ENCODE results near the gene UBA5.

Gene UBA5

DNA sequence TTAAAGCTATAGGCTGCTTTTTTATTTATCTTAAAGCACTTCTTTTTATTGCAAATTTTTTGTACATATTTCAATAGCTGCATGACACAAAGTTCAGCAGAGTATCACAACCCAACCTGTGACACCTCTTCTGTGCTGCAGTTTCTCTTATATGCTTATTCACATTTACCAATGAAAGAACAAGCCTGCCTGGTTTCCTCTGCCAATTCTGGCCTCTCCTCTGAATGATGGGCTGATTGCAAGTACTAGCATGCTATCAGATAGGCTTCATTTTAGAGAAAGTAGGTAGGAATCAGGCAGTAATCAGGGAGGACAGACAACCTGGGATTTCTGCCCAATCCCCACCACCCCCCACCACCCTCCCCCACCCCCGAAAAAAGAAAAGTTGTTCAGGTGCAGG, 36.5 kb upstream of the UBA5 start:
- no peak for DNase-seq (ENCODE audit: extremely low read depth, insufficient read length)
- Histone ChIP-seq H3K27me3 (replicated peaks; ENCODE audit: control insufficient read depth, insufficient read depth, low read length) (no peaks in the 10 kb centered on the region), H3K36me3 (ENCODE audit: control insufficient read depth, insufficient read depth, low read length) (peaks cover 2% of the 10 kb centered on the region), H3K4me3 (replicated peaks; ENCODE audit: low read depth, low read length) (no peak overlapping the region)
- TF ChIP-seq, protein P1, sequence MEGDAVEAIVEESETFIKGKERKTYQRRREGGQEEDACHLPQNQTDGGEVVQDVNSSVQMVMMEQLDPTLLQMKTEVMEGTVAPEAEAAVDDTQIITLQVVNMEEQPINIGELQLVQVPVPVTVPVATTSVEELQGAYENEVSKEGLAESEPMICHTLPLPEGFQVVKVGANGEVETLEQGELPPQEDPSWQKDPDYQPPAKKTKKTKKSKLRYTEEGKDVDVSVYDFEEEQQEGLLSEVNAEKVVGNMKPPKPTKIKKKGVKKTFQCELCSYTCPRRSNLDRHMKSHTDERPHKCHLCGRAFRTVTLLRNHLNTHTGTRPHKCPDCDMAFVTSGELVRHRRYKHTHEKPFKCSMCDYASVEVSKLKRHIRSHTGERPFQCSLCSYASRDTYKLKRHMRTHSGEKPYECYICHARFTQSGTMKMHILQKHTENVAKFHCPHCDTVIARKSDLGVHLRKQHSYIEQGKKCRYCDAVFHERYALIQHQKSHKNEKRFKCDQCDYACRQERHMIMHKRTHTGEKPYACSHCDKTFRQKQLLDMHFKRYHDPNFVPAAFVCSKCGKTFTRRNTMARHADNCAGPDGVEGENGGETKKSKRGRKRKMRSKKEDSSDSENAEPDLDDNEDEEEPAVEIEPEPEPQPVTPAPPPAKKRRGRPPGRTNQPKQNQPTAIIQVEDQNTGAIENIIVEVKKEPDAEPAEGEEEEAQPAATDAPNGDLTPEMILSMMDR (IDR thresholded peaks at IDR 0.05; ENCODE audit: insufficient read depth, low read length, poor library complexity, severe bottlenecking): no peak

DNA sequence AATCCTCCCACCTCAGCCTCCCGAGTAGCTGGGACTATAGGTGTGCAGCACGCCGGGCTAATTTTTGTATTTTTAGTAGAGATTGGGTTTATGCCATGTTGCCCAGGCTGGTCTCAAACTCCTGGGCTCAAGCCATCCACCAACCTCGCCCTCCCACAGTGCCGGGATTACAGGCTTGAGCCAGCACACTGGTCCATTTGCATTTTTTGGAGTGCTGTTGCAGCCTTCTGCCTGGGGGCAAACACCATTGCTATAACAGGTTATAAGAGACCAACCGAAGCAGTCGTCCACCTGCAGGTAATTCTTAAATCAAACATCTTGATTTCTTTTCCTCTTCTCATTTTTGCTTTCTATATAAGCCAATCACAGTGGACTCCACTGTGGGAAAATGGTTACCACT, 35.3 kb upstream of the UBA5 start:
- Histone ChIP-seq H3K27me3 (replicated peaks; ENCODE audit: control insufficient read depth, insufficient read depth, low read length) (no peaks in the 10 kb centered on the region), H3K4me3 (replicated peaks; ENCODE audit: low read depth, low read length) (no peak overlapping the region), H3K36me3 (ENCODE audit: control insufficient read depth, insufficient read depth, low read length) (peaks cover 2% of the 10 kb centered on the region)
- no peak for DNase-seq (ENCODE audit: extremely low read depth, insufficient read length)
- TF ChIP-seq, protein P1 (IDR thresholded peaks at IDR 0.05; ENCODE audit: insufficient read depth, low read length, poor library complexity, severe bottlenecking): no peak

DNA sequence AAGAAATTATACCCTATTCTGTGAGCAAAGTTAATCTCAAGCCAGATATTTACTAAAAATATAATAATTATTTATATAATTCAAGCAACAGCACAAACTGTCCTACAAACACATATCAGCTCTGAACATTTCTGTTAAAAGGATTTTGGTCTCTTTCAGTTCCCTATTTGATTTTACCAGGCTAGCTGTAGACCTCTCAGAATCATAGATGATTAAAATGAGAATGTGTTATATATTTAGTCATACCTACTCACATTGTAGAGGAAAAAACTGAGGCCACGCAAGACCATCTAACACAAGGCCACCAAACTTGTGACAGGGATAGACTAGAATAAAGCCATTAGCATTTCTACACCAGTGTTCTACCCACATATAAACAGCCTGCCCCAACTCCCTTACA, 34.5 kb upstream of the UBA5 start:
- H3K4me3 ChIP-seq (replicated peaks; ENCODE audit: low read depth, low read length): no peak overlapping the region
- DNase-seq (ENCODE audit: extremely low read depth, insufficient read length): peak; percentile 33
- no peaks in the 10 kb centered on the region for H3K27me3 ChIP-seq (replicated peaks; ENCODE audit: control insufficient read depth, insufficient read depth, low read length)
- H3K36me3 ChIP-seq (ENCODE audit: control insufficient read depth, insufficient read depth, low read length): peaks cover 2% of the 10 kb centered on the region
- TF ChIP-seq, protein P1 (IDR thresholded peaks at IDR 0.05; ENCODE audit: insufficient read depth, low read length, poor library complexity, severe bottlenecking): no peak

DNA sequence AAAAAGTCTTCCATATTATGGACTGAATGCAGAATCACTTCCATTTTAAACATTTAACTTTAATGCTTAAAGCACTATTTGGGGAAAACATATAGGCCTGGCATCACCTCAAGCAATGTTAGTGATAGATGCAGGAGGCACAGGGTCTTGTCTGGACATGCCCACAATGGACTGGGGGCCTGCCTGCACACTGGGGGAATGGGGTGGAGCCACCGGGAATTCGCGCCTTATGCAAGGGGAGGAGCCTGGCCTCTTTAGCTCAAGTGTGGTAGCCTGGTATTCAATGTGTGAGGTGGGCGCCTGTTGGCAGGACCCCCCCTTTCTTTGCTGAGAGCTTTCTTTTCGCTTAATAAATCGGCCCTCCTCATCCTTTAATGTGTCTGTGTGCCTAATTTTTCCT, 33.2 kb upstream of the UBA5 start:
- DNase-seq (ENCODE audit: extremely low read depth, insufficient read length): no peak
- Histone ChIP-seq H3K4me3 (replicated peaks; ENCODE audit: low read depth, low read length) (no peak overlapping the region), H3K36me3 (ENCODE audit: control insufficient read depth, insufficient read depth, low read length) (peaks cover 2% of the 10 kb centered on the region), H3K27me3 (replicated peaks; ENCODE audit: control insufficient read depth, insufficient read depth, low read length) (no peaks in the 10 kb centered on the region)
- TF ChIP-seq, protein P1 (IDR thresholded peaks at IDR 0.05; ENCODE audit: insufficient read depth, low read length, poor library complexity, severe bottlenecking): no peak

DNA sequence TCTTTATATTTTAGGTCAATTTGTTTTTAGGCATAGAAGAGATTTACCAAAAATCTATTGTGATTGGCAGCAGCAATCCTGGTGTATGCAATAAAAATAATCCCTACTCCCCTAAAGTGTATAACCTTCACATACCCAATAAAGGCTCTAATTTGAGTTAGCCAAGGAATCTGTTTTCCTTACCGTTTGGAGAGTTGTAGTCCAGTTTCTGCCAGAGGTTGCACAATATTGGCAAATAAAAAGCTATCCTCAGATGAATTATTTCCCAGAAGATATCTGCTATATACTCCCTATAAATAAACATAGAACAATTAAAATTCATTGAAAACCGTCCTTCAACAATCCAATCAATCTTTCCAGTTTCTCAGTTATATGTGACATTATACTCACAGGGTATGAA, 32.0 kb upstream of the UBA5 start:
- DNase-seq (ENCODE audit: extremely low read depth, insufficient read length): no peak
- Histone ChIP-seq H3K4me3 (replicated peaks; ENCODE audit: low read depth, low read length) (no peak overlapping the region), H3K27me3 (replicated peaks; ENCODE audit: control insufficient read depth, insufficient read depth, low read length) (no peaks in the 10 kb centered on the region), H3K36me3 (ENCODE audit: control insufficient read depth, insufficient read depth, low read length) (peaks cover 2% of the 10 kb centered on the region)
- TF ChIP-seq, protein P1 (IDR thresholded peaks at IDR 0.05; ENCODE audit: insufficient read depth, low read length, poor library complexity, severe bottlenecking): no peak

DNA sequence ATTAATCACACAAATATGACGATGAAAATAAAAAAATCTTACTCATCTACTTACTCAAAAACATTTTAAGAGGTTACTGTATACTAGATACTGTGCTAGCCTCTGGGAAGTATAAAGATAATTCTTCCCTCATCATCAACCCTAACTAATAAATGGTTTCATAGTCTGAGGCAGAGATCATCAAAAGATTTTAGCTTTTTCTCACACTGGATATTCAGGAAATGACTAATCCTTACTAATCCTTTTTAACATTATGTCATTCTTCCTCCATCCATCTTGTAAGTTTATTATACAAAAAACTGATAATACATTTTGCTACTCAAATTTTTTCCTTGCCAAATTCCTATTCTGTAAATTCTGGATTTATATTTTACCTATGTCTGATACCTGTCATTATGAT, 30.2 kb upstream of the UBA5 start:
- TF ChIP-seq, protein P1 (IDR thresholded peaks at IDR 0.05; ENCODE audit: insufficient read depth, low read length, poor library complexity, severe bottlenecking): no peak
- Histone ChIP-seq H3K4me3 (replicated peaks; ENCODE audit: low read depth, low read length) (no peak overlapping the region), H3K27me3 (replicated peaks; ENCODE audit: control insufficient read depth, insufficient read depth, low read length) (no peaks in the 10 kb centered on the region), H3K36me3 (ENCODE audit: control insufficient read depth, insufficient read depth, low read length) (peaks cover 2% of the 10 kb centered on the region)
- no peak for DNase-seq (ENCODE audit: extremely low read depth, insufficient read length)

Data from GM06990 (cell line).